HG03342 (cell line): Measurements from ENCODE around the gene GYS1.
"Not testable (repeated sequence)": the region's sequence is repeated elsewhere in the genome, so short reads cannot be mapped to it uniquely, and the experiment has no call there.

Source experiments
- ATAC-seq: cut with Tn5 transposase; IDR thresholded peaks from one replicate; pipeline ENCODE4 v1.9.1; 2021; ENCODE audit warnings: mild to moderate bottlenecking, moderate library complexity; ENCODE audit not compliant: unreplicated experiment

The GYS1 gene

DNA sequence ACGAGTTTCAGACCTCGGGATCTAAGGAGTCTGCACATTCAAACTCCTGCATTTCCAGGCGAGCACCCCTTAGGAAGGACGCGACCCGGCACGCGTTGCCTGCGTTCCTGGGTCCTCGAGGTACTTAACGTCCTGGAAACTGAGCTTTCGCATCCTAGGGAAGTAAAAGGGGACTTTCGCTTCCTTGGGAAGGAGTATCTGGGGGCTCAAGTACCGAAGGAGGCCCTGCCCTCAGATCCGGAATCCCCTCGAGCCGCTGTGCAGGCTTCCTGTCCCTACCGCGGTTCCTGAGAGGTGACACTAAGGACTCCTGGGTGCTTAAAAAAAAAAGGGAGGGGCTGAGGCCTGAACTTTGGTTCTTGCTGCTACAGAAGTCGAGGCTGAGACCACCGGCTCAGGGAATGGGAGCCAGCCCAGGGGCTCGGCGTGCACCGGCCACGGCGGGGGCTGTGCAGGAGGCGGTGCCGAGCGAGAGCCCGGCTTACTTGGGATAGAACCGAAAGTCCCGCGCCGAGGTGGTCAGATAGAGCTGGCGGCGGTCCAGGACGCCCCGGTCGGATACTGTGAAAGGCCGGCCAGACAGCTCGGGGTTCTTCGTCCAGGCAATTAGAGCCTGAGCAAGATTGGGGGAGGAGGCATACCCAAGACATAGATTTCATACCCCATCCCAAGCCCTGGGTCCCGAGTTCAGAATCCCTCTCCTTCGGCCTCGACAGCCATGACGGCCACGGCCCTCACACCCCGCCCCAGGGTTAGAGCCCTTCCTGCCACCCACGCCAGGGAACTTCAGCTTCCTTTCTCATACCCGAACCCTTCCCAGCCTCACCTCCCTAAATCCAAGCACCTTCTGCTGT, 25.5 kb upstream of the GYS1 start:
- ATAC-seq: not testable (repeated sequence)

- peak; percentile 47 for ATAC-seq
Measured at GRCh38 chr19:49017666-49018351, 24.7 kb upstream of the GYS1 start.

DNA sequence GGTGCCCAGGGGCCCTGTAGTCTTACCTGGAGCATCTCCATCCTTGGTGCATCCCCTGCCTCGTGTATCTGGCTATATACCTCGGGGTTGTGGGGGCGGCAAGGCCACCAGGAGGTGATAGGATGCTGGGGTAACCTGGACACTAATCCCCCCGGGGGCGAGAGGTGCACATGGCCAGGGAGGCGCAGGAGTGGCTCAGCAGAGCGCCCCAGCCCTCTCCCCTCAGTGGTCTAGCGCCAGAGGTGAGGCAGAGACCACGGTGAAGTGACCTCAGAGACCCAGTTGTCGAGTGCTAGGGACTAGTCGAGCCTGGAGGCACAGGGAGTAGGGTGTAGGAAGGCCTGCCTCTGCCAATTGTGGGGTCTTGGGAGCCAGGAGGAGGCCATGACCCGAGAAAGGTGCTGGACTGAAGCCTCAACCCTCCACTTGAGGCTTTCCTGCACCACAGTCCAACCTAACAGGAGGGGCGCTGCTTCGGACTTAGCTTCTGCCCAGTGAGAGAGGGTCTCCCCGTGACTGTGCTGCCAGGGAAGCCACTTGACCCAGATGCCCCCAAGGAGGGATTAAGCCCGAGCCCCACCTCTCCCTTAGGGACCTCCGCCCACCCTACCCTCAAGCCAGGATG, 24.0 kb upstream of the GYS1 start, which contains the start of gene LHB:
Gene LHB (minus strand): TSS at position 51 of the 625 bp plus-strand sequence. CDS start 10 bp downstream, at position 41.
- ATAC-seq: no peak

DNA sequence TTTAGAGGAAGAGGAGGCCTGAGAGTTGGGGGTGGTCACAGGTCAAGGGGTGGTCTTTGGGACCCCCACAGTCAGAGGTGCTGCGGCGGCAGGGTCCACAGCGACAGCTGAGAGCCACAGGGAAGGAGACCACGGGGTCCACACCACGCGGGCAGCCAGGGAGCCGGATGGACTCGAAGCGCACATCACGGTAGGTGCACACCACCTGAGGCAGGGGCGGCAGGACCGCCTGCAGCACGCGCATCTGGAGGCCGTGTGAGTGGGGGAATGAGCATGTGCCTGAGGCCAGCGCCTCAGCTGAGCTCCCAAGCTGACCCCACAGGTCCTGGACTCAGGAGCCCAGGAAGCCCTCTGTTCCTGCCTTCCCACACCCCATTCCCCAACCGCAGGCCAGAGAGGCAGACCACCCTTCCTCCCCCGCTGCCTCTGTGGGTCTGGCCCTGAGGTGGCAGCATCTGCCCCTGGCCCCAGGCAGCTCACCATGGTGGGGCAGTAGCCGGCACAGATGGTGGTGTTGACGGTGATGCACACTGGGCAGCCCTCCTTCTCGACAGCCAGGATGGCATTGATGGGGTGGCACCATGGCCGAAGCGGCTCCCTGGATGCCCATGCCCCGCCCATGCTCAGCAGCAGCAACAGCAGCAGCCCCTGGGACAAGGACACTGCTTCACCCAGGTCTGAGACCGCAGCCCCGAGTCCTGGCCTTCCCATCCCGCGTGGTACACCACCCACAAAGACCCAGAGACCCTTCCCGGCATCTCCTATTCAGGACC, 23.1 kb upstream of the GYS1 start:
- ATAC-seq: no peak

GRCh38 chr19:49014870-49015255, 21.8 kb upstream of the GYS1 start:
- no peak for ATAC-seq

- no peak for ATAC-seq
Measured at GRCh38 chr19:49014123-49014869, 21.2 kb upstream of the GYS1 start.

- no peak for ATAC-seq
Measured at GRCh38 chr19:49011194-49011593, 18.1 kb upstream of the GYS1 start.

DNA sequence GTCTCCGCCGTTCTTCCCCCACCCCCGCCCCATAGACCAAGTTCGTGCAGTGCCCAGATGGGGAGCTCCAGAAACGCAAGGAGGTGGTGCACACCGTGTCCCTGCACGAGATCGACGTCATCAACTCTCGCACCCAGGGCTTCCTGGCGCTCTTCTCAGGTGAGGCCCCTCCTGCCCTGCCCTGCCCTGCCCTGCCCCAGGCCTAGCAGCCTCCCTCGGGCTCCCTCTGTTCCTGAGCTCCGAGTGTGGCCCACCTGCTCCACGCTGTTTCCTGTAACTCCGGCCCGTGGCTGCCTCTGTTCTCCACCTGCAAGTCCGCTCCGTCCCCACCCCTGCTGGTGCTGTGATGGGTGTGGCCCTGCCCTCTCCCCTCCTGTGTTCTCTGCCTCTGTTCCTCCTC, 17.3 kb upstream of the GYS1 start:
- no peak for ATAC-seq

GRCh38 chr19:49009828-49010227, 16.7 kb upstream of the GYS1 start:
- no peak for ATAC-seq

DNA sequence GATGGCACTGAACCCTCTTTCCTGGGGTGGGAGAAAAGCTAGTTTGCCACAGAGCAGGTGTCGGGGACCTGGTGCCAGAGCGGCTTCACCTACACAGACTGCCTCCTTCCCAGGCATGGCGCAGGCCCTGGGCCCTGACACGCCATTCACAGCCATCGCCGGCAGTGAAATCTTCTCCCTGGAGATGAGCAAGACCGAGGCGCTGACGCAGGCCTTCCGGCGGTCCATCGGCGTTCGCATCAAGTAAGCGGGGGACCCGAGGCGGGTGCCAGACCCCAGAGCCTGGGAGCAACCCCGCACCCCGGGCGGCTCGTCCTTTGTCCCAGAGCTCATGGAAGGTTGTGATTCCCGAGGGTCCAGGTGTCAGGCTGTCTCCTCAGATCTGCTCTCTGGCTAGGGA, 13.8 kb upstream of the GYS1 start:
- ATAC-seq: no peak

DNA sequence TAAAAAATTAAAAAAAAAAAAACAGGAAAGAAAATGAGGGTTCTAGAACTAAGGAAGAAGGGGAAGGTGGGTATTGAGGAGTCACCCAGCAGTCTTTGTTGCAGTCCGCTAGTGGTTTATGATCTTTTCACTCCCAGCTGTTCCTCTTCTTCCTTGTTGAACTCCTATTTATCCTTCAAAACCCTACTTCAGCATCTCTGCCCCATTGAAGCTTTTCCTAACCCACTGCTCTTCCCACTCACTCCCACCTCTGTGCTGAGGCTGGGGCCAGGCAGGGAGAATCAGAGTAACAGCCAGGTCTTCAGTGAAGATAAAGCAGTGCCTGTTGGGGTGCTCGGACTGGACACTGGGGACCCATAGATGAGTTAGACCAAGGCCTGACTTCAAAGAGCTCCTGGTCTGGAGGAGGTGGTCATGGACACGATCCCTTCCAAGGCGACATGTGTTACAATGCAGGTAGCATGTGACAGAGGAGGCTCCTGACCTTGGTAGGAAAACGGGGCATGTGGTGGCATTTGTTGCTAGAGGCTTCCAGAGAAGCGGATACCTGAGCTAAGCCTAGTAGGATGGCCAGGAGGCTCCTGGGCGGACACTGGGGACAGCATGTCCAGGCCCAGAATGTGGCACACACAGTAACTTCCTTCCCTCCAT, 12.0 kb upstream of the GYS1 start:
- no peak for ATAC-seq

DNA sequence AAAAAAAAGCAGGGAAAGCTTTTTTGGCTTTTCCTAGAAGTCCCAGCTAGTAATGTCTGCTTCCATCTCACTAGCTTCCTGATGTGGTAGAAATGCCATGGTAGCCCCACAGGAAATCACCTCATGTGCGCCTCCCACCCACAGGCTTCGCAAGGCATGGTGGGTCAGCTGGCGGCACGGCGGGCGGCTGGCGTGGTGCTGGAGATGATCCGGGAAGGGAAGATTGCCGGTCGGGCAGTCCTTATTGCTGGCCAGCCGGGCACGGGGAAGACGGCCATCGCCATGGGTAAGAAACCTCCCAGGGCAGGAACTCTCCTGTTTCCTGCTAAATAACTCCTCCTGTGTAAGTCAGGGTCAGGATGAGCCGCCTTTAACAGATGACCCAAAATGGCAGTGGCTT, 11.0 kb upstream of the GYS1 start:
- no peak for ATAC-seq

DNA sequence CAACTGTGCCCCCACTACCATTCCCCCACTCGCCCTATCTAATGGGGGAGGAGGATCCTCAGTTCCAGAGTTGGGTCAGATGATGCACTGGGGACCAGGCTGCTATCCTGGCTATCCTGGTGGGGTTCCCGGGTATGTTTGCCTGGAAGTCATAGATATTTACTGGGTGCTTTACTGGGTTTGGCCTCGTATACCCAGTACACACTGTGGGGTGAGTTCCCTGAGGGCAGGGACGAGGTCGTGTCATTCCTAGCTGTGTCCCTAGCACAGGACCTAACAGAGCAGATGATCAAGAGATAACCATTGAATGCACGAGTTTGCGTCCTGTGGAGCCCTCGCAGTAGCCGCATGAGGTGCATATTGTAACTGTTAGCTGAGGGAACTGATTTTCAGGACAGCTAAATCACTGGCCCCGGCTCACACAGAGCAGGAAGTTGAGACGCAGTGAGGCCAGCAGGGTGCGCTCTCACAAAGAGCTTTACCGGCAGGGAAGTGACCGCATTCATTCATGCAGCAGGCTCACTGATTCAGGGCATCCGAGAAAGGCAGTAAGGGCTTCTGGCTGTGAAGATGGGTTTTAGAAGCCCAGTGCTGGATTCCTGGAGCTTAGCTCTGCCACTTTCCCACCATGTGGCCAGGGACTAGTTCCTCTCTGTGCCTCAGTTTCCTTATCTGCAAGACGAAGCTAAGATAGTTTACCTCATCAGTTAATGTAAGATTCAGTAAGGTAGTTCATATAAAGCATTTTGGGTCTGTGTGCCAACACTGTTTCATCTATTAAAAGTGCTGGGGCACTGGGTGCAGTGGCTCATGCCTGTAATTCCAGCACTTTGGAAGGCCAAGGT, 6.6 kb upstream of the GYS1 start:
- no peak for ATAC-seq

DNA sequence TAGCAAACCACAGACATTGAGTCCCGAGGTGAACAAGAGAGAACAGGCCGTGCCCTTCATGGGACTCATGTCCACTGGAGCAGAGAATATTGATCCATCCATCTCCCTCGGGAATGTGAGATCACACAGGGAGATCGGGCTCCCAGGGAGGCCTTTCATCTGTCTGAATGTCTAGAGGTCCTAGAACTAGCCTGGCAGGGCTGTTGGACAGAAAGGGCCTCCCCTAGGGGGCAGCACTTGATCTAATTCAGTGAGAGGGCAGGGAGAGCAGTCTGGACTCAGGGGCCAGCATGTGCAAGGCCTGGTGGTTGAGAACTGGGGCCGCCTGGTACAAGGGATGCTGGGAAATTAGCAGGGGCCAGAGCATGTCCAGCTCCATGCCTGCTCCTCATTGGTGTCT, 4.9 kb upstream of the GYS1 start:
- no peak for ATAC-seq

DNA sequence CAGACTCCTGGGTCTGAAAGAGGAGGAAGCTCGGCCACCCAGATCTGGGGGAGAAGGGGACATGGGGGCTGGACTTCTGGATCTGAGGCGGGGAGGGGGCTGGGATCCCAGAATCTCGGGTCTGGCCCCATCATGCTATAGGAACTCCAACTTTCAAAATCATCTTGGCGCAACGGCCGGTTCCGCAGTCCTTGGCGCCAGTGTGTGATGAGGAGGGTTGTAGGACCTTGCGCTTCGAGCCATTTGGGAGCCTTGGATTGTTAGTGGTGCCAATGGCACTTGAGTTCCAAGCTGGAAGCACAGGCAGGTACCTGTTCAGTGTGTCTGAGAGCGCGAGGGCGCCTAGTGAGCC, 902 bp upstream of the GYS1 start:
- ATAC-seq: no peak

- ATAC-seq: no peak
Measured at GRCh38 chr19:48992581-48993174, 431 bp downstream of the GYS1 start.

- ATAC-seq: no peak
Measured at GRCh38 chr19:48991873-48992580, 1.1 kb downstream of the GYS1 start.

GRCh38 chr19:48991011-48991609, 2.0 kb downstream of the GYS1 start:
- ATAC-seq: no peak
